GM21786 (cell line): ENCODE measurements around the gene ADD3.
"Not testable (repeated sequence)": the region's sequence is repeated elsewhere in the genome, so short reads cannot be mapped to it uniquely, and the experiment has no call there.

Experiments used
- ATAC-seq: cut with Tn5 transposase; IDR thresholded peaks from one replicate; pipeline ENCODE4 v1.9.1; 2021; ENCODE audit not compliant: unreplicated experiment

Gene ADD3

DNA sequence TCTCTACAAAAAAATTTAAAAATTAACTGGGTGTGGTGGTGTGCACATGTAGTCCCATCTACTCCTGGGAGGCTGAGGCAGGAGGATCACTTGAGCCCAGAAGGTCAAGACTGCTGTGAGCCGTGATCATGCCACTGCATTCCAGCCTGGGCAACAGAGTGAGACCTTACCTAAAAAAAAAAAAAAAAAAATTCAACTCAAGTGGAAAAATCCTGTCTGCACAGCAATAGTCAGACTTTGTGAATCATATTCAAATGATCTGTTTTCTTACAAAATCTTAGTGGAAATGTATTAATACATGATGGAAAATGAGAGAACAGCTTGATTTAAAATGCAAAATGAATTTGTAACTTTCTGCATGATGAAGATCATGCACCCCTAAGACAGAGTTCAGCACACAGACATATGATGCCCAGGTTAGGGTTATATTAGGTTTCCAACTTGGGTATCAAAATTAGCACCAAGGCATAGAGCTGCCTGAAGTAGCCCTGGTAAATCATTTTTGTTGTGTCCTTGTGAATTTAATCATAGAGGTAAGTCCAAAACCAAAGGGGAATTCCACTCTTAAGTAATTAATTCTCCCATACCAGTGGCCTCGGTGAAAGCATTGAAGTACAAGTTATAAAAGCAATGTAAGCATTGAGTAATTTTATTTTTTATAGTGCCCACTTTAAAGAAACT, 93.8 kb downstream of the ADD3 start:
- ATAC-seq: no peak

DNA sequence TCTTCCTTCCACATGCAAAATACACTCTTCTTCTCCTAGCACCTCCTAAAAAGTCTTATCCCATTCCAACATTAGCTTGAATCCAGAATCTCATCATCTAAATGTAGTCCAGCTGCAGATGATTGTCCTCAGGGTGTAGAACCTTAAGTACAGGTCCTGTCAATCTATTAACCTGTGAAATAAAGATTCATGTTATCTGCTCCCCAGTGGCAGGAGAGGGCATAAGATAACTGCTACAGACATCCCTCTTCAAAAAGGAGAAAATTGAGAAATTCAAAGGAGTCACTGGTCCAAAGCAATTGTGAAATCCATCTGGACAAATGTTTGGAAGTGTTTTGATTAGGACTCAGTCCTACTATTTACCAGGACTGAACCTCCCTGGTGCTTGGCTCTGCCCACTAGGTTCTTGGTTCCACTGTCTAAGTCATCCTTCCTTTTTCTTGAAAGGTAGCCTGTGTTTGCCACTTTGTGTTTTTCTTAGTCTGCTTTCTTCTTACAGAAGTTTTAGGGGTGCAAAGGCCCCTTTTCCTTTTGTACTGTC, 96.2 kb downstream of the ADD3 start:
- ATAC-seq: no peak

DNA sequence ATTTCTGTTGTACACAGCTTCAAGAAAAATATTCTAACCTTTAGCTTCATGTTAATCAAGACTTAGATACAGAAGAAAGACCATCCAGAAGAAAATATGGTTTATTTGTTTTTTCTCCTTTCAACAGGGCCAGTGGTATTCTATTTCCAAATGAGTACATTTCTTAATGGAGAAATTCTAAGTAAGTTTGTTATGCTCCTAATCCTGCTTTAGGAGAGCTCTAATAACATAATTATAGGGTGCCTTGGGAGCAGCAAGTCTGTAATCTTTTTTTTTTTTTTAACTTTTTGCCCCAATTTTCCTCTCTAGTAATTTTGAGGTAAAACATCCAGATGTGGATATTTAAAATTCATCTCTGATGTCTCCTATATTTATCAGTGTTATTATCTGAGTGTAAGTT, 98.1 kb downstream of the ADD3 start:
- ATAC-seq: no peak

DNA sequence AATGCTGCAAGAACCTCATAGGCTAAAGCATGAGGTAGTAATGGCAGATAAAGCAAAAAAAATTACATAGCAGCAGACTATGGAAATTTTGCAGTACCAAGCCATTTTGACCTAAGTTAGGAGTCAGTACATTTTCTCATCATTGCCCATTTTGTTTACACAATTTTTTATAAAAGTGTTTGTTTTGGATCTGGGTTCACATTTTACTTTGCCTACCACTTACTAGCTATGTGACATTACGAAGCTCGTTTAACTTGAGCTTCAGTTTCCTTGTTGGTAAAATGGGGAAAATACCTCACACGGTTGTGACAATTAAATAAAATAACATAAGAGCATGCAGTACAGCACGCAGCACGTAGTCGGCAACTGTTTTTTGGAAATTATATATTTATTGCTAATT, 99.6 kb downstream of the ADD3 start:
- ATAC-seq: no peak

DNA sequence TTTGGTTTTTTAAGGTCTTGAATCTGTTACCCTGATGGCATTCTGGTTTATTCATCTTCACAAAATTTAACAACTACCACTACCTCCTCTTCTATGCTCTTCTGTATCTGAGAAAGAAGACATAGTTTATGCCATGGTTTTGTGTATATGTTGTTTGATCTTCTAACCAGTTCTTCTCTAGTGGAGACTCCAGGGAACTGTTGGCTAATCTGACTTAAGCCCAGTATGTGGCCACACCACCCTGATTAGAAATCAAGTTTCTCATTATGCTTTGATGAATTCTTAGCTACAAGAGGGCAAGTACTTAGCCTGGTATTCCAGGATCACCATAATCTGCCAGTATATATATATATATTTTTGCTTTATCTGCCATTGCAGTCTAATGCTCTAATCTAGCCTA, 100.1 kb downstream of the ADD3 start:
- ATAC-seq: no peak

DNA sequence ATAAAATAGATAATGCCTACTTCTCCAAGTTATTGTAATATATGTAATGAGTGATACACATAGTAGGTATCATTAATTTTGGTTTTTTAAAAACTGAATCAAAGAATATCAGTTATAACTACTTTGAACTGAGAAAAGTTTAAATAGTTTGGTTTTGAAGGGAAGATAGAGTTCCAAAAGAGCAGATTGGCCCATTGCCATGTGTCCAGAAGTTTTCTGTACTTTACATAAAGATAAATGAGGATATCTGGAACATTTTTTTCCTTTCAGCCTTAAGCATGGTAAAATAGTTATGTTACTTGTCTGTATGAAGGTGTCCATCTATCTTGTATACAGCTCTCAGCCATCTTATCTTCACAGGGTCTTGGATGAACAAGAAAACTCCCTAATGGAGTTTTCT, 101.7 kb downstream of the ADD3 start:
- ATAC-seq: no peak

DNA sequence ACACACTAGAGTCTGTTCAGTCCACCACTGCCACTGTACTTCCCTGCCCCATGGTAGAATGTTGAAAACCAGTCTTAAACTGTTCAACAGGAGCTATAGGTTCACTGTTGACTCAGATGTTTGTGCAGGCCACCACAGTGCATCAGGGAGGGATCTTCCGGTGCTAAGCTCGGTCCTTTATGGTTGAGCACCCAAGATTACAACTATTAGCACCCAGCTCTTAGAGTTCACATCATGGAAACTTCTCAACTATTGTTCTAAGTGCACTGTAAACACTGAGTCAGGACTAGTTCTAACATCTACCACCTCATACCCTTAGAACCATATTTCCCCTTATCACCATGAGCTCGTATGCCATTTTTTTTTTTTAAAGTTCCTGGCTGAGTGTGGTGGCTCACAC, 102.6 kb downstream of the ADD3 start:
- ATAC-seq: no peak

DNA sequence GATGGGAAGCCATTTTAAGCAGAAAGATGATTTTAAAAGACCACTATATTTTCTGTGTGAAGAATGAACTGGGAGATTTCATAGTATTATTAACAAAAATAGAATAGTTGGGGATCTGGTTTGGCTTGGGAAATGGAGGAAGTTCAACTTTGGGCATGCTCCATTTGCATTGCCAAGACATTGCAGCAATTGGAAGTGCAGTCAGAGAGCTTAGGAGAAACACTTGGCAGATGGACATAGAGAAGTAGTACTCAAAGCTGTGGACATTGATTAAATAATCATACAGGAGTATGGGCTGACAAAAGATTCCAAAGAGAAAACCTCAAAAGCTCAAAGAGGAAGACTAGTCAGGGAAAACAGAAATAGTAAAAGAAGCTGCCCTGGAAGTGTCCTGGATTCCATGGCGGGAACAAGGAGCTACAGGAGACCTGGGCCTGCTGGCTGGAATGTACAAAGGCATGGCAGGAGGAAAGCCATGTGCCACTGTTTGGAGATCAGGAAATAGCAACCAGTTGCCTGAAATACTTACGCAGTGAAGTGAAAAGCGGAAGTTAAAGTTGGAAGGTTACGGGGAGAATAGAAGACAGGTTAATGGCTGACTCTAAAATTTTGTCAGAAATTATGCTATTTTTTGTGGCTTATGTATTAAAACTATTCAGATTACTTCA, 106.0 kb downstream of the ADD3 start:
- ATAC-seq: no peak

DNA sequence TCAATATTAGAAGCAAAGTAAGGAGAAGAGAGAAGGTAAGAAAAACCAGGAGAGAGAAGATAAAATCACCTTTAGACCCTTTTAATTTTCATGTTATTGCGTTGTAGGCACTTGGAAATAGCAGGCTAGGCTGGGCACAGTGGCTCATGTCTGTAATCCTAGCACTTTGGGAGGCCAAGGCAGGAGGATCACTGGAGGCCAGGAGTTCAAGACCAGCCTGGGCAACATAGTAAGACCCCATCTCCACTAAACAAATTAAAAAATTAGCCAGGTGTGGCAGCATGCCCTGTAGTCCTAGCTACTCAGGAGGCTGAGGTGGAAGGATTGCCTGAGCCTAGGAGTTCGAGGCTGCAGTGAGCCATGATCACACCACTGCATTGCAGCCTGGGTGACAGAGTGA, 106.9 kb downstream of the ADD3 start:
- not testable (repeated sequence) for ATAC-seq

DNA sequence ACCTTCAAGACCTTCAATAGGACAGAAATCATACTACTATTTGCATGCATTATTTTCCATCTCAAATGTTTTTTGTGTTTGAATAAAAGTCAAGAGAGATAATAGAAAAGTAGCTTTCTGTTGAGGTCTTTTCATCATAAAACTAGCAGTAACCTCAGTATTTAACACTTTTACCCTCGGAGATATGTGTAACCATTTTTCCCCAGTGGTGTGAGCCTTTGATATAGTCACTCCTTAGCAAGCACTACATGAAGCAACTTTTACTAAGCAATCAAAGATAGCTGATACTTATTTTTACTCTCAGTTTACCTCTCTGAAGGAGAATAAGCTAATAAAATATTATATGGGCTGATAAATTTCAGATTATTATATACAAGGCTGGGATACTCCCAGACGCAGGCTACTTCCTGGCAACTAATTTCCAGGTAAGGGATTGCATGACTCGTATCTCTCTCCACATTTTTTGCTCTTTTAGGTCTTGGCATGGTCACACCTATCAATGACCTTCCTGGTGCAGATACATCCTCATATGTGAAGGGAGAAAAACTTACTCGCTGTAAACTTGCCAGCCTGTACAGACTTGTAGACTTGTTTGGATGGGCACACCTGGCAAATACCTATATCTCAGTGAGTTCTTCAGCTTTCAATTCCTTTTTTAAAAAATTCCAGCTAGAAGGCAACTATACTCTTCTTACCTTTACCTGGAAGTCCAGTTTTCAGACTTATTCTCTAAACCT, 108.2 kb downstream of the ADD3 start:
- no peak for ATAC-seq

DNA sequence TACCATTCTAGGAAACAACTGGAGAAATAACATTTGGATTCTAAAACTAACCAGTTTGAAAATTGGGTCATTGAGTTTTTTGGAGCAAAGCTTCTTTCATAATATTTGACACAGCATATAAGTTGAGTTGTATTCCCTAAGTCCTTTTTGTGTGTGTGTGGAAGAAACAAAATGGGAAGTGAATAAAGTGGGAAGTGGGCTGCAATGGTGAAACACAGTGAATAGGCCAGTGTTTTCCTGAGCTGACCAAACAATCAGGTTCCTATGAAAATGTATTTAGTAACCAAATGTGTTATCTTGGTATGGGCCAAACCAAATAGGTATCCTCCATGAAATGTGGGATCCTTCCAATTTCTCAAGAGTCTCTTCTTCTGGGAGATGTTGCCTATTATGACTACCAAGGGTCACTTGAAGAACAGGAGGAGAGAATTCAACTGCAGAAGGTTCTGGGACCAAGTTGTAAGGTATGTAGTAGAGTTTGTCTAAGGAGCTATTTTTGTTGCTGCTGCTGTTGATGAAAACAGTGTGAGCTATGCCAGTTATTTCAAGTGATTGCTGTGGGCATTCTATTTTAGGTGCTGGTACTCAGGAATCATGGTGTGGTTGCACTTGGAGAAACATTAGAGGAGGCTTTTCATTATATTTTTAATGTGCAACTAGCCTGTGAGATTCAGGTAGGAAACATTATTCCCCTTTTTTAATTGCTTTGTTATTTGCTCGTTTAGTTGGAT, 111.3 kb downstream of the ADD3 start:
- ATAC-seq: no peak

DNA sequence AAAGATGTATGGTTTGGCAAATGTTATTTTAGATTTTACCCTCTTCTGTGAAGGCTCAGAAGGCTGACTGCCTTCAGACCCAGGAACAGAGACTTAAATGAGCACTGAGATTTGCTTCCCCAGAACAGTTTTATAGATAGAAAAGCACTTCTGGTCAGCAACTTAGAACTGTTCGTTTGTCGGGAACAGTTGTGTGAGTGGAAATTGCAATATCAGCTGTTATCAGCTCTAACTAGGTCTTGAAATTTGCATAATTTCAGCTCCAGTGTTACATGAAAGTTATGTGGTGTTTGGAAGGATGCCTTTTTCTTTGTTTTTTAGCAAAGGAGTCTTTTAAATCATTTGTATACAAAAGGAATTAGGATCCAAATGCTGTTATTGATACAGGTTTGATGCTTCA, 115.8 kb downstream of the ADD3 start:
- ATAC-seq: no peak

DNA sequence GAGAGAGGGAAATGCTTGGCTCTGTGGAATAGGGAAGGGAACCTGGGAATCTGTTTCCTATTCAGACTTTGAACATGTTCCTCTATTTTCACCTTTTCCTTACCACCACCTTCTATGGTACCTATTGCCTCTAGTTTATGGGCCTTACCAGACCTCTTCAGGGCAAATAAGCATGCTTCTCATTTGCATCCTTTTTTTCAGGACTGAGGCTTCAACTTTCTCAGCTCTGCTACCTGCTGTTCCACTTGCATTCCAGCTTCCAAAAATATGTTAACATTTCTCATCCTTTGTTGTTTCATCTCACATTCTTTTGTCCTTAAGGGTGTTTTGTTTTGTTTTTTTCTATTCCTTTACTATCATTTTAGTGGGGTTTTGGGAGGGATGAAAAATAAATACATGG, 121.7 kb downstream of the ADD3 start:
- no peak for ATAC-seq

DNA sequence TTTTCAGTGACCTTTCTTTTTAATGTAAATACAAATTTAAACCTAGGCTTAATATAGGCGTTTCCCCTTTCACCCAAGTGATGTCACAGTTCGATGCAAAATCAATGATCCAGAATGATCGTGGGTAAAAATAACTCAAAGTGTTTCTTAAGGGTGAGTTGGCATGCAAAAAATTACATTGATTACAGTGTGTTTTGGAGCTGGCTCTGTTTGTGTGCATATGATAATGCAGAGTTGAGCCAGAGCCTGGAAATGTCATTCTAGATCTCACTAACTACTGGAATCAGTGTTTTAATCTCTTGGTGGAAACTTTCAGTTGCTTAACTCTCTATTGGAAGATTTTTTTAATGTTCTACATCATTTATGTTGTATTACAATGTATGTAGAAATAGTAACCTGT, 127.1 kb downstream of the ADD3 start:
- no peak for ATAC-seq

DNA sequence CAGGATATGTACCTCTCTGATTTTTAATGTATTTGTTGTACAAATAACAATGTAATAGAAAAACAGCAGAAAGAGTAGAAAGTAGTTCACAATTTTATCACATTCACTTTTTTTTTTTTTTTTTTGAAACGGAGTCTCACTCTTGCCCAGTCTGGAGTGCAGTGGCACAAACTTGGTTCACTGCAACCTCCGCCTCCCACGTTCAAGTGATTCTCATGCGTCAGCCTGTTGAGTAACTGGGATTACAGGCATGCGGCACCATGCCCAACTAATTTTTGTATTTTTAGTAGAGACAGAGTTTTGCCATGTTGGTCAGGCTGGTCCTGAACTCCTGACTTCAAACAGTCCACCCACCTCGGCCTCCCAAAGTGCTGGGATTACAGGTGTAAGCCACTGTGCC, 128.1 kb downstream of the ADD3 start:
- ATAC-seq: not testable (repeated sequence)

DNA sequence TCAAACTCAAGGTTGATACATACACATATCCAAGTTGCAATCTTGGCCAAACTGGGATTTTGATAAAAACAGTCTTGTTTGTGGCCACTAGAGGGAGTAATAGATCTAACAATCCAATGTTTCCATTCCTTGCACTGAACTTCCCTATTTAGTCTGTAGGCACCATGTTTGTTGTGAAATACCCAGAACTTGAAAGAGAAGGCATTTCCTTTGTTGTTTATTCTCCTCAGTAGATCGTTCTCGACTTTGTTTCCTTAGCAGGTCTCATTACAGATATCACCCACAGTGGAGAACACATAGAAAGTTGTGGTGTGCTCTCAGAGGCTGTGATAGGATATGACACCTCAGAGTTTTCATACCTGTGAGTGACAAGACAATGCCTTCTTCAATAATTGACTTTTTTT, 129.4 kb downstream of the ADD3 start:
- ATAC-seq: peak; percentile 48

DNA sequence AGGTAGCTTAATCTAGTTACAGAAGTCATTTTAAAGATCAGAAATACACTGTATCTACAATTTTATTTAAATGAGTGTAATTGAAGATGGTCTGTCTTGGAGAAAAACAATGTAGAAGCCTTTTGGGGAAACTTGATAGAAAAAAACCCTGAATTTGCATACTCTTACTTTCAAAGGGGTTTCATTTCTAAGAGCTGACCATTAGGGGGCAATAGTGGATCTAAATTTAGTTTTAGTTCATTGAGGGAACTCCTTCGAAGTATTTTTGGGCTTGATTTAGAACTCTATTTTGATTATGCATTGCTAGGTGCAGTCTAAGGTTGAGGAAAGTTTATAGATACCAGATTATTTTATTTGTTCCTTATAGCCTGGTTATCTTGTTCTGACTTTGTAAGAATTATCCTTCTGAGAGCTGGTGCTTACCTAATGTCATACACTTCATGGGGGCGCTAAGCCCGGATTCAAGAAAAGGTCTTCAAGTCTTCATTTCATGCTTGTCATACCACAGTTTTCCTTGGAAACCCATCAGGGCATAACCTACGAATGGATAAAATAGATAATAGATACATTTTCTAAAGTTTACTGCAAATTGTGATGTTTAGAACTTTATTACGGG, 130.5 kb downstream of the ADD3 start:
- peak; percentile 53 for ATAC-seq

DNA sequence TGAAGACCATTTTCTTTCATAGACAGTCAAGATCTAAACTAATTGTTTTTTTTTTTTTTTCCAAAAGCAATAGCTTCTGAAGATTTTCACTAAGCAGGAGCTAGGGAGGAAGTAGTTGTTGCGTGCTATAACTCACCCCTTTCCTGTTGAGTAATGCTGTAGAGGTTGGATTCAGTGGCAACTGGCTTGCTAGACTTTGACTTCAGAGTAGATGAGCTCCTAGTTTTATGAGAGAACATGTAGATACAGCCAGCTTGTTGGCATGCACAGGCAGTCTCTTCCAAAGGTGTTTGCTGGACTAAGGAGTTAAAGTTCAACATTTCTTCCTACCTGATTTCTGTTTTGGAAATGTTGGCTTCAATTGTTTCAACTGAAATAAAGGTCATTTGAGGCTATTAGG, 133.4 kb downstream of the ADD3 start:
- no peak for ATAC-seq

DNA sequence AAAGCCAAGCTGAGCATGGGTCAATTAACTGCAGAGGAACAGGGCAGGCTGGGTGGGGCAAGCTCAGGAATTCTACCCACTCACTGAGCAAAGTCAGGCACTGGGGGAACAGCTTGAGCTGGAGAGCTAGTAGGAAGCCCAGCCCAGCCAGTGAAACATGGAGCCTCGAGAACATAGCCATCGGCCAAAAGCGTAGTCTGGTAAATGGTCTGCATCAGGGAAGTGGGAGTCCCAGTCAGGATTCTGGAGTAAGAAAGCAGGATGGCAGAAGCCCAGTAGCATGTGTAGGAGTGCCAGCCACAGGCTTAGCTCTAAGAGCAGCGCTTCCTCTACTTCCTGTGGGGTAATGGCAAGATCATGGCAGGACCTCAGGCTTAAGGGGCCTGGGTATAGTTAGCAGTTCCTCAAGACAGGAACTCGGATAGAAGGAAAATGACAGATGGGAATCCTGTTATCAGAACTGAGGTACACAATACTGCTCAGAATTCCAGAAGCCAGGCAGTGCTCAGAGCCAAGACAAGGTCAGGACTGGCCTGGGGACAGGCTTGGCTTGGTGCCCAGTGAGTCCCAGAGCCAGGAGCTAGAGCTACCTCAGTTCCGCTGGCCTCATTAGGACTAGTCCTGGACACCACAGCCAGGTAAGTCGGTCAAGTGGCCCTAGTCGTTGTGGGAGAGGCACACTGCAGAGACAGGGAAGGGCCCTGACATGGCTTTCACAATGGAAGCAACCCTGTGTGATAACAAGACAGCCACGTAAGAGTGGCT, 134.3 kb downstream of the ADD3 start:
- no peak for ATAC-seq

DNA sequence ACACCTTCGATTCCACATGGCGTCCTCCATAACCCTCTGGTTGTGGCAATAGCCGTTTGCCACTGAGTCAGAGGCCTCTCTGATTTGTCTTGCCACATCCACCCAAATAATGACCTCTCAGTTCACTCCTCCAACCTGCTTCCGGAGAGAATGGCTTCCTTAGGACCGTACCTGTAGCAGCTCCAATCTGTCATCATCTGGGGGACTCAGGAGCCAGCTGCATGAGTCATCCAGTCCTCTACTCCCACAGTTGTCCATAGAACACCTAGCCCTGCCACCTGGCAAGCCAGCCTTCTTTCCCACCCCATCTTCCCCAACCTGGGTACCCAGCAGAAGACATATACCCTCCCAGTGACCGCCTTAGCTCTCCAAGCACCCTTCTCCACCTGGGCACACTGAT, 135.2 kb downstream of the ADD3 start:
- no peak for ATAC-seq
